HG03571 (cell line): ENCODE results near the gene PSMG4.

Source experiments
- ATAC-seq: cut with Tn5 transposase; IDR thresholded peaks from one replicate; pipeline ENCODE4 v1.9.1; 2021; ENCODE audit not compliant: unreplicated experiment

The PSMG4 gene

GRCh38 chr6:3250231-3250675 lies 8.5 kb upstream of the PSMG4 start:
- ATAC-seq, result no peak

DNA sequence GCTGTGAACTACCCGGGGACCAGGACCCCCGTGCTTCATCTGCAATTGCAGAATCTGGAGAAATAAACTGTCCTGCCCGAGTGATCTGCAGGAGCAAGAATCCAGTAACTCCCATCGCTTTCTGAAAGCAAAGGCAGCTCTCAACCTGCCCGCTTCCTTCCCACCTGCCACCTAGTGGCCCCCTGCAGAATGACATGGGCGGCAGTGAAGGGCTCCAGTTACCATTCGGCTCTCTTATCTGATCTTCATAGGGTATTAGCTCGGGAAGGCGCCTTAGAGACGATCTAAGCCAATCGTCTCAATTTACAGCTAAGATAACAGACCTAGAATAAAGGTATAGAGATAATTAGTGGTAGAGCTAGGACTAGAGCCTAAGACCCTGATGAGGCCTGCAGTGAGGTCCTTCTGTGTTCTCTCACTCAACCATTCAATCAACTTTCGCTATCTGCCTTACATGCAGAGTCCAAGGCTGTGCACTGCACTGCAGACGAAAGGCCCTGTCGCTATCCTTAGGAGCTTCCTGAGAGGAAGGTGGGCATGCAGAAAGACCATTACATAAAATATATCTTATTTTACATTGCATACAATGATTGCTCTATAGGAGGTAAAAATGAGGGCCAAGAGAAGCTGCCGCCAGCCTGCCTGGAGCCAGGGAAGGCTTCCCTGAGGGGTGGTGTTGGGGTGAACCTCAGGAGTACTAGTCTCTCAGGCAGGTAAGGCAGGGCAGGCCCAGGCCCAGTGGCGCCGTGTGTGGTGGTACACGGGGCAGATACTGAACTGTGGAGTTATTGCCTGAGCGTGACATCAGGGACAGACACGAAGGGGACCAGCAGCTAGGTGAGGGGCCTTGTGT lies 7.1 kb upstream of the PSMG4 start:
- peak; percentile 65 for ATAC-seq

DNA sequence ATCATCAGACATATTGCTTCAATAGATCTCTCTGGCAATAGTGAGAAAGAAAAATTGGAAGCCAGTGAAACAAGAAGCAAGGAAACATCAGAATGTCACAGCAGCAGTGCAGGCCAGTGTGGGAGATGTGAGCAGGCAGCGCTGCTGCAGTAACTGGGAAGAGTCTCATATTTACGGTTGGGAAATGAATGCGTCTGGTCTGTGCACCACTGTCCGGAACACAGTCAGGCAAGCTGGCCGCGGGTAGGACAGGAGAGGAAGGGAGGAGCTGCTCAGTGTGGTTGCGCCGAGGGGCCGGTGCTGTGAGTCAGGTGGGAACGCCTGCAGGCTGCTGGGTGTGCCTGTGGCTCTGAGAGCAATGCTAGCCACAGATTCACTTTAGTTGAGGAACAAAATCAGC lies 6.4 kb upstream of the PSMG4 start:
- ATAC-seq, result no peak

DNA sequence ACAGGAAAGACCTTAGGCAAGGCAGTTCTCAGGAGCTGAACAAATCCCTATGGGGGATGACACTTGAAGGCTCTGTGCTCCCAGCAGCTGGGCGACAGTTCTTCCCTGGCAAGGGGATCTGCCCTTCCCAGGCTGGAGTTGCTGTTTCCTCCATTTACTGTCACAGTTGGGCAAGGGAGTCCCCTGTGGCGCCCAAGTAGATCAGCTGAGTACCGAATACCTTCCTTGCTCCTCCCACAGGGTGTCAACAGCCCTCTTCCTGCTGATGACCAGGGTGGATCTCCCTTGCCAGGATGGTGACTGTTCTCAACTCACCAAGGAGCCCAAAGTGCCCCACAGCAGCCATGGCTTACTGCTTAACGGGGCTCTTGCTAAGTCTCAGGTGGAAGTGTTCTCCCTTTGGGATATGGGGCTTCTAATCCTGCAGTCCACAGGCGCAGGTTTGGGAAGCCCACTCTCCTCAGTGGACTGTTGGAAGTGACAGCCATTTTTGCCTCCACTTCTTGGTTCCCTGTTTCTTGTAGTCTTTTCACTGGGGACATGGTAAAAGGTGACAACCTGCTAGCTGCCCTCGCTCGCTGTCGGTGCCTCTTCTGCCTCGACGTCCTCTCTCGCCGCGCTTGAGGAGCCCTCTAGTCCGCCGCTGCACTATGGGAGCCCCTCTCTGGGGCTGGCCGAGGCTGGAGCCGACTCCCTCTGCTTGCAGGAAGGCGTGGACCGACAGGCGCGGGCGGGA lies 5.7 kb upstream of the PSMG4 start:
- no peak for ATAC-seq

DNA sequence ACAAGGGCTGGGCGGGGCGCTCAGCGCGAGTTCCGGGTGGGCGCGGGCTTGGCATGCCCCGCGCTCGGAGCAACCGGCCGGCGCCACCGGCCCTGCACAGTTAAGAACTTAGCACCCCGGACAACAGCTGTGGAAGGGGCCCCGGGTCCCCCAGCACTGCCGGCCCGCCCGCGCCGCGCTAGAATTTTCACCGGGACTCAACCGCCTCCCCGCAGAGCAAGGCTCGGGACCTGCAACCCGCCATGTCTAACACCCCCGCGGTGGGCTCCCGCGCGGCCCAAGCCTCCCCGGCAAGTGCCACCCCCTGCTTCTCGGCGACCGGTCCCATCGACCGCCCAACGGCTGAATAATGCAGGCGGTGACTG lies 5.2 kb upstream of the PSMG4 start:
- no peak for ATAC-seq

- no peak for ATAC-seq
Measured at GRCh38 chr6:3258201-3258600, 546 bp upstream of the PSMG4 start.

DNA sequence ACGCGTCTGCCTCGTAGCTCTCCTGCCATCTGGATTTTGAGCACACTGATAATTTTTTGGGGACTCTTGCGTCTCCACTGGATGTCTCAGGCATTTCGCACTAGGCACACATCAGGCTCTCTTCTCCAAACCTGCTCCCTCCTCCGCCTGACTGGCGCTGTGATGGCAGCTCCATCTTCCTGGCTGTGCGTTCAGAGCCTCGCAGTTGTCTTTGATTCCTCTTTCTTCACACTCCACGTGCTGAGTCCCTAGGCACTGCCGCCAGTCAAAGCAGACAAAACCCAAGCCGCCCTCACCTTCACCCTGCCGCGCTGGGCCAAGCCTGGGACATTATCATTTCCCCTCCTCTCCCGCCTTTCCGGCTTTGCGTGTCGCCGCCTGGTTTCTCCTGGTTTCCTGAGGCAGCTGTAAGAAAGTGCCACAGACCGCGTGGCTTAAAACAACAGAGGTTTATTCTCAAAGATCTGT lies 778 bp downstream of the PSMG4 start:
- peak; percentile 28 for ATAC-seq

DNA sequence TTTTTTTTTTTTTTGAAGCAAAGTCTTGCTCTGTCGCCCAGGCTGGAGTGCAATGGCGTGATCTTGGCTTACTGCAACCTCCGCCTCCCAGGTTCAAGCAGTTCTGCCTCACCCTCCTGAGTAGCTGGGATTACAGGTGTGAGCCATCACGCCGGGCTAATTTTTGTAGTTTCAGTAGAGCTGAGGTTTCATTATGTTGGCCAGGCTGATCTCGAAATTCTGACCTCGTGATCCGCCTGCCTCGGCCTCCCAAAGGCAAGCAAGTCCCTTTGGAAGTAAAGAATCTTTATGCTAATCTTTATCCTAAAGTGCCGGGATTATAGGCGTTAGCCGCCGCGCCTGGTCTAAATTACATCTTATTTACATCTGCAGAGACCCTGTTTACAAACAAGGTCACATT lies 1.5 kb downstream of the PSMG4 start:
- no peak for ATAC-seq

DNA sequence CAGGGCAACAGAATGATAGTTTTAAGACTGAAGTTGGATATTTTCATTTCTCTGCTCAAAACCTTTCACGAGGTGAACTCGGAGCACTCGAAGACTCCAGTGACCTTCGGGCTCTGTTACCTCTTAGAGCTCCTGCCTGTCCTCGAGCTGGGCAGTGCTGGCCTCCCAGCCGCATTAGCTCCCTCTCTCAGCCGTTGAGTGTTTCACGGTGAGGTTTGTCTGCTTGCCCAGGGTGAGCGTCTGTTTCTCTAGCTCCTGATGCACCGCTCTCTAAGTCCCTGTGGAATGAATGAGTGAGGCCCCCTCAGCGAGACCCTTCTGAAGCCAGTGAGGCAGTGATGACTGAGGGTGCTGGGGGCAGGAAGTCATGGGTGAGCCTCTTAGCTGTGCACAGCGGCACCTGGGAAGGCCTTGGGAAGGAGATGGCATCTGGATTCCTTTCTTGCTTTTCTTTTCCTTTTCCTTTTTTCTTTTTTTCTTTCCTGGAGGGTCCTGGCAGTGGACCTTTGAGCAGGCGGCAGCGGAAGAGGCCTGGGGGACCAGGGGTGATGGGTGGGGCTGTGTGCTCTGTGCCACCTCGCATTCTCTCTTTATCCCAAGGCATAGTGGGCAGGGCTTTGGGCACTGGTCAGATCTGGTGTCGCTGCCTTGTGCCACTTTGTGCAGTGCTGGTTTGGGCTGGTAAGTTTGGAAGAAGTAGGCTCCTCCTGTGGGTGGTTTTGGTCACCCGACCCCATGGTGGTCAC lies 2.2 kb downstream of the PSMG4 start:
- ATAC-seq, result no peak

- no peak for ATAC-seq
Measured at GRCh38 chr6:3261518-3261820, 2.7 kb downstream of the PSMG4 start.

- no peak for ATAC-seq
Measured at GRCh38 chr6:3261921-3262320, 3.2 kb downstream of the PSMG4 start.

DNA sequence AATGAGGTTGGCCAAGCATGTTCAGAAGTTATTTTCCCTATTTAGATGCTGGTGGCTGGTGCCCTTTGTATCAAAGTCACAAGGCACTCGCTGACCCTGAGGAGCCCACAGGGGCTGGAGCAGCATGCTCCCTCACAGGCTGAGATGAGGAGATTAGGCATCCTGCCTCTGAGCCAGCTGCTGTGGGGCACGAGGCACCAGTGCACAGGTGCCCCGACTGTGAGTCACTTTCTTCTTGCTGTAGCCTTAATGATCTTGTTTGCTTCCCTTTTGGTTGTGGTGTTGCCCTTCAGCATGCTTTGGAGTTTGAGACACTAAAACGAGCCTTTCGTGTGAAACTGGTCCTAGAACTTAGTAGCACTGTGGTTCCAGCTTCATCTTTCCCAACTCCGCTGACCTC lies 4.3 kb downstream of the PSMG4 start:
- ATAC-seq, result no peak

- ATAC-seq, result no peak
Measured at GRCh38 chr6:3264356-3264755, 5.6 kb downstream of the PSMG4 start.

DNA sequence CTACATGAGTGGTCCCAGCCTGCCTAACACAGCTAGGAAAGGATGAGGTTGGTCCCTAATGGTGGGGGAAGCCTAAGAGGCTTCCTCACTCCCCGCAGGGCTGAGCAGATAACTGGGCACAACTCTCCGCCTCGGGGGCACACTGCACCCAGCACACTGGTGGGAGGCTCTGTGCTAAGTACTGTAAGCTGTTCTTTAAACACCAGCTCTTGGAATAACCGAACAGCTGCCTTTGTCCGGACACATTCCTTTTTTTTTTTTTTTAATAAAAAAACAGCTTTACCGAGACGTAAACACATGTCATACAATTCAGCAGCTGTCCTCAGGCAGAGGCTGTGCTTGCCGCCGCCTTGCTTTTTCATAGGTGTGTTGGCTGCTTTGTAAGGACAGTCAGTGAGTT lies 6.9 kb downstream of the PSMG4 start:
- no peak for ATAC-seq

GRCh38 chr6:3266170-3266569 lies 7.4 kb downstream of the PSMG4 start:
- ATAC-seq, result no peak

DNA sequence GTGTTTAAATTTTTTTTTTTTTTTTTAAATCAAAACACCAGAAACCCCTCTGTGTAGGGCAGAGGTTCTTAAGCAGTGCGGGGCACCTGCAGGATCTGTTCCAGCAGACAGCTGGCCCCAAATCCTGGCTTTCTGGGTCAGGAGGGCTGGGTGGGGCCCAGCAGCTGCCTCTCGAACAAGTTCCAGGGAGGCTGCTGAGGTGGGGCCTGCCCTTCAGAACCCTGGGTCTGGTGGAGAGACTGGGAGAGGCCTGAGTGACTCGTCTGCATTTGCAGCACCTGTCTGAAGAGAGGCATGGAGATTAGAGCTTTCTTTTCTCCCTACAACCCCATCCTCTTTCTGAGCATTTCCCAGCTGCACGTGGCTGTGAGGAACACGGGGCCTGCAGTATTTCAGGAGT lies 8.4 kb downstream of the PSMG4 start:
- no peak for ATAC-seq

DNA sequence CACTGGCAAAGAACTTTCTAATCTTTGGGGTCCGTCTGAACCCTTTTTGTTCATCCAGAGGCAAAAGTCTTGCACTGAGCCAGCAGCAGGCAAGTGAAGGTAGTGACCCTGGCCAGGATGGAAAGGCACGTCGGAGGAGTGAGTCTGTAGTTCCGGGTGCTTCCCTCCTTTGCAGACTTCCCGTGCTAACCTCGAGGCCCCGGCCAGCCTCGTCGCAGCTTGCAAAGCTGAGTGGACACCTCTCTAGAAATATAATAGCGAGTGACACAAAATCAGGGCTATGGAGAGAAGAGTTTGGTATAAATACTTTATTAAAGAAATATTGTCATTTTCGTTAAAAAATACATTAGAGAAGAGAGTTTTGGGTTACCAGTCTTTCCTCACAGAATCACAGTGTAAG lies 9.9 kb downstream of the PSMG4 start:
- no peak for ATAC-seq

DNA sequence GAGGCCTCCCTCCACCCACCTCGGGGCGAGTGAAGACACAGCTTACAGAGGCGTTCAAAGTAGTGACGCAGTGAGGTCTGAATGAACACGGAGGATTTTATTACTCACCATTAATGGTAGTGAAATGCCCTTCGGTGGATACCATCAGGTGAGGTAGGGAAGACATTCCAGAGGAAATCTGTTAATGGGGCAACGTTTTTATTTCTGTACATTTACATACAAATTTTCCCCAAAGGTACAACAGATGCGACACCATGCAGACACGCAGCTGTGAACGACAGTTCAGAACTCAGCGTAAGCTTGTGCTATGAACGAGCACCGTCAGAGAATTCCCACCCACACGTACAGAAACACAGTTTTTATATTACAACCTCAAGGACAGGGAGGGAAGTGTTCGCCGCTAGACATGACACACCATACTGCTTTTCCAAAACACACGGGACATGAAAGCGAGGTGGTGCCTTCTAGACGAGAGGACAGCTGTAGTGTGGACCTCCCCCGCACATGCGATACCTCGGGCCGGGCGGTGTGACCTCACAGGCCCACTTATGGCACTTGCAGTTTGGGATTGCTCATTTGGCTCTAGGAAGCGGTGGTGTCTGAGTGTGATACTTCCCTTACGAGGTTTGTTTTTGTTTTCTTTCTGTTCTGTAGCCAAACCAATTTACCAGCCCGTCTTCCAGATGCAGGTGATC lies 10.7 kb downstream of the PSMG4 start:
- no peak for ATAC-seq

DNA sequence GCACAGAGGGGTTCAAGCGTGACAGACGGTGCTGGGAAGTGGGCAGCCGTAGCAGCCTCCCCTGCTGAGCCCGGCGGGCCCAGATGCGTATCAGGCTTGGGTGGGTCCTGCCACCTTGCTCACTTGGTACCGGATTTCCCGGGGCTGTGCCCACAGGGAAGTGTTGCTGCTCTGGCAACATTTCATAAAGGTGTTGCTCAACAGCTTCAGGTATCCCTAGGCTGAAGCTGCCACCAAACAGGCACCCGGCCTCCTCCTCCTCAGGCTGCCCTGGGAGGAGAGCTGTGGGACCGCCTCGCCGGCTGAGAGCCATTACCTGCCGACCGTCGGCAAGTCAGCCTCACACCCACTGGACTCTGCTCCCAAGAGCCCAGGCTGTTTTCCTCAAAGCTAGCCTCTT lies 11.5 kb downstream of the PSMG4 start:
- ATAC-seq, result no peak

- ATAC-seq, result no peak
Measured at GRCh38 chr6:3271756-3272155, 13.0 kb downstream of the PSMG4 start.

GRCh38 chr6:3272911-3273547 lies 14.3 kb downstream of the PSMG4 start:
- ATAC-seq, result no peak
